Measurements from ENCODE around the gene RUSF1. TPM values are rescaled to one million over a fixed set of nuclear protein-coding genes. Genes with fewer than 3 reads are reported as not detected.

The RUSF1 gene
- total and polyA plus RNA-seq, 10 of the 15 experiments (the other 5 are each of a cell fraction or from before 2014, with no cell fraction given), result 0.20 to 46.3 (median 29.7) TPM

- TF ChIP-seq CREB1 (IDR thresholded peaks at IDR 0.05; ENCODE audit: low read depth) (no peak; the same call in 1 of the 2 replicates), RUNX3 (IDR thresholded peaks at IDR 0.05; ENCODE audit: low read length) (peak; percentile 68), HDGF (IDR thresholded peaks at IDR 0.05) (peak; percentile 41; the same call in 1 of the 2 replicates), MEF2B (IDR thresholded peaks at IDR 0.05; ENCODE audit: partially characterized antibody, poor library complexity, severe bottlenecking) (no peak), EED (IDR thresholded peaks at IDR 0.05; ENCODE audit: low read depth) (peak; percentile 23; the same call in 1 of the 2 replicates), RELB (IDR thresholded peaks at IDR 0.05; ENCODE audit: low read depth) (no peak), ZBED1 (IDR thresholded peaks at IDR 0.05; ENCODE audit: borderline replicate concordance) (no peak), POLR2A (IDR thresholded peaks at IDR 0.05; ENCODE audit: low read depth, low read length) (peak; percentile 85), MXI1 (IDR thresholded peaks at IDR 0.05; ENCODE audit: low read depth, low read length) (peak; percentile 72), FOXK2 (IDR thresholded peaks at IDR 0.05) (peak; percentile 79), KLF5 (IDR thresholded peaks at IDR 0.05; ENCODE audit: partially characterized antibody) (no peak), YBX1 (IDR thresholded peaks at IDR 0.05) (no peak), JUNB (IDR thresholded peaks at IDR 0.05) (no peak), CBX5 (IDR thresholded peaks at IDR 0.05; ENCODE audit: low read depth) (no peak)
- TF ChIP-seq, protein P1, sequence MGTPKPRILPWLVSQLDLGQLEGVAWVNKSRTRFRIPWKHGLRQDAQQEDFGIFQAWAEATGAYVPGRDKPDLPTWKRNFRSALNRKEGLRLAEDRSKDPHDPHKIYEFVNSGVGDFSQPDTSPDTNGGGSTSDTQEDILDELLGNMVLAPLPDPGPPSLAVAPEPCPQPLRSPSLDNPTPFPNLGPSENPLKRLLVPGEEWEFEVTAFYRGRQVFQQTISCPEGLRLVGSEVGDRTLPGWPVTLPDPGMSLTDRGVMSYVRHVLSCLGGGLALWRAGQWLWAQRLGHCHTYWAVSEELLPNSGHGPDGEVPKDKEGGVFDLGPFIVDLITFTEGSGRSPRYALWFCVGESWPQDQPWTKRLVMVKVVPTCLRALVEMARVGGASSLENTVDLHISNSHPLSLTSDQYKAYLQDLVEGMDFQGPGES (IDR thresholded peaks at IDR 0.05), result no peak
- TF ChIP-seq, protein P2, sequence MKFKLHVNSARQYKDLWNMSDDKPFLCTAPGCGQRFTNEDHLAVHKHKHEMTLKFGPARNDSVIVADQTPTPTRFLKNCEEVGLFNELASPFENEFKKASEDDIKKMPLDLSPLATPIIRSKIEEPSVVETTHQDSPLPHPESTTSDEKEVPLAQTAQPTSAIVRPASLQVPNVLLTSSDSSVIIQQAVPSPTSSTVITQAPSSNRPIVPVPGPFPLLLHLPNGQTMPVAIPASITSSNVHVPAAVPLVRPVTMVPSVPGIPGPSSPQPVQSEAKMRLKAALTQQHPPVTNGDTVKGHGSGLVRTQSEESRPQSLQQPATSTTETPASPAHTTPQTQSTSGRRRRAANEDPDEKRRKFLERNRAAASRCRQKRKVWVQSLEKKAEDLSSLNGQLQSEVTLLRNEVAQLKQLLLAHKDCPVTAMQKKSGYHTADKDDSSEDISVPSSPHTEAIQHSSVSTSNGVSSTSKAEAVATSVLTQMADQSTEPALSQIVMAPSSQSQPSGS (IDR thresholded peaks at IDR 0.05; ENCODE audit: low read length), result no peak
- TF ChIP-seq, protein P3, sequence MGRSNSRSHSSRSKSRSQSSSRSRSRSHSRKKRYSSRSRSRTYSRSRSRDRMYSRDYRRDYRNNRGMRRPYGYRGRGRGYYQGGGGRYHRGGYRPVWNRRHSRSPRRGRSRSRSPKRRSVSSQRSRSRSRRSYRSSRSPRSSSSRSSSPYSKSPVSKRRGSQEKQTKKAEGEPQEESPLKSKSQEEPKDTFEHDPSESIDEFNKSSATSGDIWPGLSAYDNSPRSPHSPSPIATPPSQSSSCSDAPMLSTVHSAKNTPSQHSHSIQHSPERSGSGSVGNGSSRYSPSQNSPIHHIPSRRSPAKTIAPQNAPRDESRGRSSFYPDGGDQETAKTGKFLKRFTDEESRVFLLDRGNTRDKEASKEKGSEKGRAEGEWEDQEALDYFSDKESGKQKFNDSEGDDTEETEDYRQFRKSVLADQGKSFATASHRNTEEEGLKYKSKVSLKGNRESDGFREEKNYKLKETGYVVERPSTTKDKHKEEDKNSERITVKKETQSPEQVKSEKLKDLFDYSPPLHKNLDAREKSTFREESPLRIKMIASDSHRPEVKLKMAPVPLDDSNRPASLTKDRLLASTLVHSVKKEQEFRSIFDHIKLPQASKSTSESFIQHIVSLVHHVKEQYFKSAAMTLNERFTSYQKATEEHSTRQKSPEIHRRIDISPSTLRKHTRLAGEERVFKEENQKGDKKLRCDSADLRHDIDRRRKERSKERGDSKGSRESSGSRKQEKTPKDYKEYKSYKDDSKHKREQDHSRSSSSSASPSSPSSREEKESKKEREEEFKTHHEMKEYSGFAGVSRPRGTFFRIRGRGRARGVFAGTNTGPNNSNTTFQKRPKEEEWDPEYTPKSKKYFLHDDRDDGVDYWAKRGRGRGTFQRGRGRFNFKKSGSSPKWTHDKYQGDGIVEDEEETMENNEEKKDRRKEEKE (IDR thresholded peaks at IDR 0.05), result 0 out of 2 replicates have a peak, but pooled peaks have one; percentile 16
- TF ChIP-seq, protein P4, sequence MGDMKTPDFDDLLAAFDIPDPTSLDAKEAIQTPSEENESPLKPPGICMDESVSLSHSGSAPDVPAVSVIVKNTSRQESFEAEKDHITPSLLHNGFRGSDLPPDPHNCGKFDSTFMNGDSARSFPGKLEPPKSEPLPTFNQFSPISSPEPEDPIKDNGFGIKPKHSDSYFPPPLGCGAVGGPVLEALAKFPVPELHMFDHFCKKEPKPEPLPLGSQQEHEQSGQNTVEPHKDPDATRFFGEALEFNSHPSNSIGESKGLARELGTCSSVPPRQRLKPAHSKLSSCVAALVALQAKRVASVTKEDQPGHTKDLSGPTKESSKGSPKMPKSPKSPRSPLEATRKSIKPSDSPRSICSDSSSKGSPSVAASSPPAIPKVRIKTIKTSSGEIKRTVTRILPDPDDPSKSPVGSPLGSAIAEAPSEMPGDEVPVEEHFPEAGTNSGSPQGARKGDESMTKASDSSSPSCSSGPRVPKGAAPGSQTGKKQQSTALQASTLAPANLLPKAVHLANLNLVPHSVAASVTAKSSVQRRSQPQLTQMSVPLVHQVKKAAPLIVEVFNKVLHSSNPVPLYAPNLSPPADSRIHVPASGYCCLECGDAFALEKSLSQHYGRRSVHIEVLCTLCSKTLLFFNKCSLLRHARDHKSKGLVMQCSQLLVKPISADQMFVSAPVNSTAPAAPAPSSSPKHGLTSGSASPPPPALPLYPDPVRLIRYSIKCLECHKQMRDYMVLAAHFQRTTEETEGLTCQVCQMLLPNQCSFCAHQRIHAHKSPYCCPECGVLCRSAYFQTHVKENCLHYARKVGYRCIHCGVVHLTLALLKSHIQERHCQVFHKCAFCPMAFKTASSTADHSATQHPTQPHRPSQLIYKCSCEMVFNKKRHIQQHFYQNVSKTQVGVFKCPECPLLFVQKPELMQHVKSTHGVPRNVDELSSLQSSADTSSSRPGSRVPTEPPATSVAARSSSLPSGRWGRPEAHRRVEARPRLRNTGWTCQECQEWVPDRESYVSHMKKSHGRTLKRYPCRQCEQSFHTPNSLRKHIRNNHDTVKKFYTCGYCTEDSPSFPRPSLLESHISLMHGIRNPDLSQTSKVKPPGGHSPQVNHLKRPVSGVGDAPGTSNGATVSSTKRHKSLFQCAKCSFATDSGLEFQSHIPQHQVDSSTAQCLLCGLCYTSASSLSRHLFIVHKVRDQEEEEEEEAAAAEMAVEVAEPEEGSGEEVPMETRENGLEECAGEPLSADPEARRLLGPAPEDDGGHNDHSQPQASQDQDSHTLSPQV (IDR thresholded peaks at IDR 0.05), result no peak
These were observed 49.9 kb downstream of the RUSF1 start (continued) for GRCh38 chr16:31458073-31458843.

Measured in GM12878 (cell line).